Heart left ventricle (tissue), 13 donors: ENCODE results near the gene EXTL1.

ENCODE experiments used
- POLR2A ChIP-seq, 2 donors: fragments of 450-650 bp; IDR thresholded peaks; one replicate each; pipeline ENCODE4 v1.6.1; 2017; ENCODE audit warnings: antibody characterized with exemption in 2 of 2, mild to moderate bottlenecking in 2 of 2, moderate library complexity in 2 of 2
- TF ChIP-seq, protein P1 (sequence below), 12 donors: fragments of 200-600 bp; sonication (generic) in 4 of 12; IDR thresholded peaks; one replicate each; pipeline versions ENCODE4 v1.5.0 to v1.8.0; 2018 to 2022; ENCODE audit warnings: antibody characterized with exemption in 12 of 12, mild to moderate bottlenecking in 5 of 12
- donor health status: ischemic (EF 13 %, LVEDD 7.1; RV severe dilation, severe dysfunction).
- donor health status: DM: no; HTN: yes; CAD: no.
- donor health status: DM: no; HTN: no; CAD: no.
- donor health status: ischemic (EF 25% LVEDD 6.9; RV normal size, moderate dysfunction).
- donor health status: ischemic (EF 25% LVEDD 5.7; RV mildly dilated, moderate dysfunction).
- donor health status: ischemic (EF 35%, LVEDD 5.7; RV mildly dilated, moderate dysfunction).
- donor health status: nonischemic (EF 11% LVEDD 7.7; RV severe dilation, severe dysfunction).
- donor health status: DM: yes; HTN: yes; CAD: no.
- donor health status: PGD.
- donor health status: ischemic (EF 29% LVEDD 5.4; RV normal size, mild dysfunction).
- donor health status: nonischemic (EF 23%, LVEDD 6.1; RV moderate dilation, normal function).

DNA sequence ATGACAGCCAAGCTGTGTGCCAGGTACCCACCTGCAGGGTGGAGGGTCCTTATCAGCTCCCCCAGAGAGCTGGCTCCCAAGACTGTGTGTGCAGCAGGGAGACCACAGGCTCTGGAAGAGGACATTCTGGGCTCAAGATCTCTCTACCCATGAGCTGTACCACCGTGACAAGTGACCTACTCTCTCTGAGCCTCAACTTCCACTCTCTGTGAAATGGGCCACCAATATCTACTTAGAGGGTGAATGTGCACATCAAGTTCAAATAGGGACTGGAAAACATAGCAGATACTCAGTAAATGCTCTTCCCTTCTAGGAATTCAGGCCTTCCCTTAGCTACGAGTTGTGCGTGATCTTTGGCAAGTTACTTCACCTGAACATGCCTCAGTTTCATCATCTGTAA, 22.8 kb downstream of the EXTL1 start:
- TF ChIP-seq, protein P1, sequence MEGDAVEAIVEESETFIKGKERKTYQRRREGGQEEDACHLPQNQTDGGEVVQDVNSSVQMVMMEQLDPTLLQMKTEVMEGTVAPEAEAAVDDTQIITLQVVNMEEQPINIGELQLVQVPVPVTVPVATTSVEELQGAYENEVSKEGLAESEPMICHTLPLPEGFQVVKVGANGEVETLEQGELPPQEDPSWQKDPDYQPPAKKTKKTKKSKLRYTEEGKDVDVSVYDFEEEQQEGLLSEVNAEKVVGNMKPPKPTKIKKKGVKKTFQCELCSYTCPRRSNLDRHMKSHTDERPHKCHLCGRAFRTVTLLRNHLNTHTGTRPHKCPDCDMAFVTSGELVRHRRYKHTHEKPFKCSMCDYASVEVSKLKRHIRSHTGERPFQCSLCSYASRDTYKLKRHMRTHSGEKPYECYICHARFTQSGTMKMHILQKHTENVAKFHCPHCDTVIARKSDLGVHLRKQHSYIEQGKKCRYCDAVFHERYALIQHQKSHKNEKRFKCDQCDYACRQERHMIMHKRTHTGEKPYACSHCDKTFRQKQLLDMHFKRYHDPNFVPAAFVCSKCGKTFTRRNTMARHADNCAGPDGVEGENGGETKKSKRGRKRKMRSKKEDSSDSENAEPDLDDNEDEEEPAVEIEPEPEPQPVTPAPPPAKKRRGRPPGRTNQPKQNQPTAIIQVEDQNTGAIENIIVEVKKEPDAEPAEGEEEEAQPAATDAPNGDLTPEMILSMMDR (IDR thresholded peaks at IDR 0.05): no peak
- TF ChIP-seq POLR2A (IDR thresholded peaks at IDR 0.05): no peak
